Activated naive CD4-positive, alpha-beta T cell treated with anti-CD3 and anti-CD28 coated beads, Interleukin-2, amount 50 U/mL, for 16 hours (primary cell): ENCODE results near the gene SAMD9.
"Not testable (repeated sequence)": the region's sequence is repeated elsewhere in the genome, so short reads cannot be mapped to it uniquely, and the experiment has no call there.

Source experiments
- DNase-seq: peaks from one replicate; pipeline ENCODE4 v3.0.0-alpha.2; 2020

Gene SAMD9

DNA sequence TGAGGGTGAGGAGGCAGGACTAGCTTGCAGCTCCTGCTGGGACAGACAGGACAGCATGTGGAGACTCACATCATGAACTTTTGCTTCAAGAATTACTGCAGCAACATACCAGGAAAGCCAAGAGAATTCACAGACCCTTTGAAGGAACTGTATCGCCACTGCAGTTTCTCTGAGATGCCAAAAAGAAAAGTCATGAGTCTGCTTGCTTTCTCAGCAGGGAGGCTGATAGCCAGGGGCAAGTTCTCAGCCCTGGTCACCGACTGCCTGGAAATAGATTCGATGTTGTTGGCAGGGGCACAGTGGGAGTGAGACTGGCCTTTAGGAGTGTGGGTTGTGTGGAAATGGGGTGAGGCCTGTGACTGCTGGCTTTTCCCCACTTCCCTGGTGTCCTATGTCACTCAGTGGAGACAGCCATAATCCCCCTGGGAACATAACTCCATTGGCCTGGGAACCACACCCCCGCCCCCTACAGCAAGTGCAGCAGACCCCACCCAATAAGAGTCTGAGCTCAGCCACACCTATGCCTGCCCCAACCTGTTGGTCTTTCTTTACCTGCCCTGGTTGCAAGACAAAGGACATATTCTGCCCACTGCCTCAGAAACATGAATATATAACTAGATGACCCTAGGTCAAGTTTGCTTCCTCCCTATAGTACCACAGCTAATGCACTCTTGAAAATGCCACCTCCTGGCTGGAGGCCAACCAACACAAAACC, 1.6 kb upstream of the SAMD9 start:
- DNase-seq = no peak

DNA sequence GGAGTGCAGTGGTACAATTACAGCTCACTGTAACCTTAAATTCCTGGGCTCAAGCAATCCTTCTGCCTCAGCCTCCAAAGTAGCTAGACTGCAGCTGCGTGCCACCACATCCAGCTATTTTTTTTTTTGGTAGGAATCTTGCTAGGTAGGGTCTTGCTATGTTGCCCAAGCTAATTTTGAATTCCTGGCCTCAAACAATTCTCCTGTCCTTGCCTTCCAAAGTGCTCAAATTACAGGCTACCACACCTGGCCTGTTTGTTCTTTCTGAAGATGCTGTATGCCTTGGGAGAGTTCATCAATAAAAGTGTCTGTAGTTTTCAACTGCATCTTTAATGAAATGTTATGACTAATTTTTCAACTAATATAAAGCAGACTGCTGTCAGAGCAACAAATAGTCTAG, 452 bp downstream of the SAMD9 start:
- no peak for DNase-seq

- DNase-seq = peak; percentile 14
Measured at GRCh38 chr7:93115796-93116195, 2.0 kb downstream of the SAMD9 start.

DNA sequence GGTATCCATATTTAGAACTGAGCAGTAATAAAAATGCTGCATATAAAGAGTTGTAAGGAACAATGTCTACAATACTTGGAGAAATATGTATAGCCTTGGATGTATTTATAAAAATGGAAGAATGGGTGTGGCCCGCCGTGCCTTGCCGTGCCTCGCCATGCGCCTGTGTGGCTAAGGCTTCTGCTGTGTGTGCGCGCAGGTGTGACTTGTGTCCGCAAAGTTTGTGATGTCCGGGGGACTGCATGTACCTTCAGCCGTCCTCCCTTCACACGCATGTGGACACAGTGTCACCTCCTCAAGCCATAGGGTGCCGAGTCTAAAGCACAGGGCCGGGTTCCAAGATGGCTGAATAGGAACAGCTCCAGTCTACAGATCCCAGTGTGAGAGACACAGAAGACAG, 9.8 kb downstream of the SAMD9 start:
- DNase-seq = no peak

- no peak for DNase-seq
Measured at GRCh38 chr7:93097388-93097787, 20.4 kb downstream of the SAMD9 start.

GRCh38 chr7:93092757-93093370, 24.9 kb downstream of the SAMD9 start:
- no peak for DNase-seq

DNA sequence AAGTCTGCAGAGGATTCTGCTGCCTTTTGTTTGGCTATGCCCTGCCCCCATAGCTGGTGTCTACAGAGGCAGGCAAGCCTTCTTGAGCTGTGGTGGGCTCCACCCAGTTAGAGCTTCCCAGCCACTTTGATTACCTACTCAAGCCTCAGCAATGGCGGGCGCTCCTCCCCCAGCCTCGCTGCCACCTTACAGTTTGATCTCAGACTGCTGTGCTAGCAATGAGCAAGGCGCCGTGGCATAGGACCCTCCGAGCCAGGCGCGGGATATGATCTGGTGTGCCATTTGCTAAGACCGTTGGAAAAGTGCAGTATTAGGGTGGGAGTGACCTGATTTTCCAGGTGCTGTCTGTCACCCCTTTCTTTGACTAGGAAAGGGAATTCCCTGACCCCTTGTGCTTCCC, 44.4 kb downstream of the SAMD9 start:
- DNase-seq = not testable (repeated sequence)

DNA sequence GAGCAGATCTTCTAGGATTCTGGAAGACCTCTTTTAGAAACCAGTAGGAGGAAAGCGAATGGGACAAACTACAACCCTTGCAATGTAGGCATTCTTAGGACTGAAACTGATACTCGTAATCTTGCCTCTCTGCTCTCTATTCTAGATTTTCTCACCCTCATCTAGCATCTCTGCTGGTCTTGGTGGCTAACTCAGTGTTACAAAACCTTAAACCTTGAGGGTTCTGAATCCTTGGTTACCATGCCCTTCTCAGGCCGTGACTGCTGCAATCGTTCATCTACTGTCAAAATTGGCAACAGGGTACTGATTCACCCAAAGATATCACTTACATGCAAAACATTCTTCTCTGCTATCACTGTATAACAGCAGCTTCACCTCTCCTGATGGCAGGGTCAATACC, 55.2 kb downstream of the SAMD9 start:
- no peak for DNase-seq

- DNase-seq = no peak
Measured at GRCh38 chr7:93060865-93061264, 56.9 kb downstream of the SAMD9 start.

GRCh38 chr7:93060025-93060424, 57.8 kb downstream of the SAMD9 start:
- DNase-seq = no peak

DNA sequence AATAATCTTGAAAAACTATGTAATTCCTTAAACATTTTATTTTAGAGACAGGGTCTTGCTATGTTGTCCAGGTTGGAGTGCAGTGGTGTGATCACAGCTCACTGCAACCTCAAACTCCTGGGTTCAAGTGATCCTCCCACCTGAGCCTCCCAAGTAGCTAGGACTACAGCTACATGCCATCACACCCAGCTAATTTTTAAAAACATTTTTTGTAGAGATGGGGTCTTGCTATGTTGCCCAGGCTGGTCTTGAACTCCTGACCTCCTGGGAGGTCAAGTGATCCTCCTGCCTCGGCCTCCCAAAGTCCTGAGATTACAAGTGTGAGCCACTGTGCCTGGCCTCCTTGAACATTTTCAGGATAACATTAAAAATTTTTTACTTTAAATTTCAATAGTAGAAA, 61.2 kb downstream of the SAMD9 start:
- DNase-seq = not testable (repeated sequence)

DNA sequence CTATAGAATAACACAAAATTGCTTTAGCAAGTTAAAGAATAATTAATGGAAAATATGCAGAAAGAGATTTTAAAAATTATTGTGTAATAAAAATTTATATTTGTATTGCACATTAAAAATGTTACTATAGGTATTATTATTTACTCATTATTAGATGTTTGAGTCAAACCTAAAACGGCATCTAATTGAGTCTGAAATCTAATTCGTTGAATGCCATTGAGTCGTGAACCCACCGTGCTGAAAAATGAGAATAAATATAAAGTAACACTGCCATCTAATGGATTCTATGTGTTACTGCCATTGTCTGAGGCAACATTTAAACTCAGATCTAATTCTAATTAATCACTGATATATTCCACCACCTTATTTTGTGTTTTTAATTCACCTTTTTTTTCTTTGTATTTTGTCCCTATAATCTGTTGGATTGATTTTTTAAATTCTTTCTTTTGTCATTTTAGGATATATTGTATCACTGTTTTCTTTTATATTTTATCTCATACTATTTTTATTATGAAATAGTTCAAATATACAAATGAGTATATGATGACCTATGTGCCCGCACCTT, 62.2 kb downstream of the SAMD9 start:
- DNase-seq = no peak

GRCh38 chr7:93054975-93055374, 62.8 kb downstream of the SAMD9 start:
- no peak for DNase-seq

DNA sequence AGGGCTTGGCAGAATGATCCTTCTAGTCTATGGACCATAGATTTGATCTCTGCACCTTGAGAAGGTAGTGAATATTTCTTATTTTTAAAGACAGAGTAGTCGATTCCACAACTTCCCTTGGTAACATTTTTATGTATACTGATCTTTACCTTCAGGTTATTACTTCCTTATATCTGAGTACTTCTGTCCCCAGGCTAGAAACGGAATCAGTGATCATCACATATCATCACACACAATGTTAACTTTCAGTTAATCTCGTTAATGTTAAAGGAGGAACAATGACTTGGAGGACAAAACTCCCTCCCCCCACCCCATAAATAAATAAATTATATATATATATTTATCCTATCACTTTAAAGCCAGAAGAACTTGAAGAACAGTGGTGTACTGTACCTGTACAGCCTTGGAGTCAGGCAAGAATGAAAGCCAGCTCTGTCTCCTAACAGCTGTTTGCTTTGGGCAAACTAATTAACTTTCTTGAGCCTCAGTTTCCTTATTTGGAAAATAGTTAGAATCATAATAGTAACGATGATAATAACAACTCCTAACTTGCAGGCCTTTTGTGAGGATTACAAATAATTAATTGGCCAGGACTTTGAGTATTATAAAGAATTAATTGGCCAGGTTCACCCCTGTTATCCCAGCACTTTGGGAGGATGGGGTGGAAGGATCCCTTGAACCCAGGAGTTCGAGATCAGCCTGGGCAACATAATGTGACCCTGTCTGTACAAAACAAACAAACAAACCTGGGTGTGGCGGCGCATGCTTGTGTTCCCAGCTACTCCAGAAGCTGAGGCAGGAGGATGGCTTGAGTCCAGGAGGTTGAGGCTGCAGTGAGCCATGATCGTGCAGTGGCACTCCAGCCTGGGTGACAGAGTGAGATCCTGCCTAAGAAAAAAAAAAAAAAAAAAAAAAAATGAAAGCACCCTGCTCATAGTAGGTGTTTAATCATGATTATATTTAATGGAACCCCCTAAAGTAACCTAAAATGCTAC, 63.5 kb downstream of the SAMD9 start:
- DNase-seq = no peak

GRCh38 chr7:93053209-93053948, 64.4 kb downstream of the SAMD9 start:
- DNase-seq = no peak

DNA sequence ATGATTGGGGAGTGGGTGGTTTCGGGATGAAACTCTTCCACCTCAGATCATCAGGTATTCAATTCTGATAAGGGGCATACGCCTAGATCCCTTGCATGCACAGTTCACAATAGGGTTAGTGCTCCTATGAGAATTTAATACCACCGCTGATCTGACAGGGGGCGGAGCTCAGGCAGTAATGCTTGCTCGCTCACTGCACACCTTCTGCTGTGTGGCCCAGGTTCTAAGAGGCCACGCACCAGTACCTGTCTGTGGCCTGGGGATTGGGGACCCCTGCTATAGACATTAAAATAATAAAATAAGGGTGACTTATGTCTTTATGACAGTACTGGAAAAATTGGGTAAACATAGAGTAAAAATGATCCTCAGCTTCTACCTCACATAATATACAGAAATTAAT, 66.1 kb downstream of the SAMD9 start:
- DNase-seq = no peak
